ENCODE measurements around the gene STAT5A. TPM values are rescaled to one million over a fixed set of nuclear protein-coding genes. Genes with fewer than 3 reads are reported as not detected.

STAT5A gene
- total RNA-seq, 1 experiment from 2014 or later = 3.4 TPM

- Histone ChIP-seq H3K4me1 (replicated peaks; ENCODE audit: insufficient read depth) (no peaks in the 10 kb centered on the region), H3K36me3 (ENCODE audit: low read depth) (no peaks in the 10 kb centered on the region), H3K9me3 (ENCODE audit: insufficient read depth, low read depth) (no peaks in the 10 kb centered on the region), H3K79me2 (ENCODE audit: low read depth) (no peaks in the 10 kb centered on the region), H2AFZ (no peak overlapping the region), H3K27ac (no peak overlapping the region), H3K27me3 (ENCODE audit: insufficient read depth, low read depth) (peaks cover 19% of the 10 kb centered on the region), H3K4me2 (no peak overlapping the region), H3F3A (ENCODE audit: insufficient read depth, low read depth) (no peaks in the 10 kb centered on the region), H3K4me3 (no peak overlapping the region), H4K20me1 (ENCODE audit: insufficient read depth) (no peaks in the 10 kb centered on the region), H3K9me2 (ENCODE audit: insufficient read depth) (no peaks in the 10 kb centered on the region)
- no TSS peak for BruUV-seq (replicated peaks)
- intact Hi-C loops (cut with micrococcal nuclease; ENCODE audit: unreplicated experiment) = no loop called here
- TF ChIP-seq CTCF (conservative IDR thresholded peaks at IDR 0.05) = no peak
- no peak for TF ChIP-seq EZH2 (IDR thresholded peaks at IDR 0.05; ENCODE audit: low read depth)
- POLR2A ChIA-PET (ENCODE audit: unreplicated experiment) = no interaction called here
- CTCF ChIA-PET = no interaction called here
- DNase-seq = no peak
These were observed 4.9 kb upstream of the STAT5A start for GRCh38 chr17:42283241-42284023.

- H2AFZ ChIP-seq = no peak overlapping the region
- CTCF ChIA-PET = no interaction called here
- no peaks in the 10 kb centered on the region for H3F3A ChIP-seq (ENCODE audit: insufficient read depth, low read depth)
- H3K79me2 ChIP-seq (ENCODE audit: low read depth) = no peaks in the 10 kb centered on the region
- POLR2A ChIA-PET (ENCODE audit: unreplicated experiment) = no interaction called here
- H3K4me3 ChIP-seq = no peak overlapping the region
- H3K9me2 ChIP-seq (ENCODE audit: insufficient read depth) = no peaks in the 10 kb centered on the region
- no peaks in the 10 kb centered on the region for H3K9me3 ChIP-seq (ENCODE audit: insufficient read depth, low read depth)
- DNase-seq = no peak
- H4K20me1 ChIP-seq (ENCODE audit: insufficient read depth) = no peaks in the 10 kb centered on the region
- H3K4me2 ChIP-seq = no peak overlapping the region
- no TSS peak for BruUV-seq (replicated peaks)
- intact Hi-C loops (cut with micrococcal nuclease; ENCODE audit: unreplicated experiment) = no loop called here
- no peak overlapping the region for H3K27ac ChIP-seq
- H3K27me3 ChIP-seq (ENCODE audit: insufficient read depth, low read depth) = peaks cover 23% of the 10 kb centered on the region
- H3K4me1 ChIP-seq (replicated peaks; ENCODE audit: insufficient read depth) = no peaks in the 10 kb centered on the region
- TF ChIP-seq CTCF (conservative IDR thresholded peaks at IDR 0.05) (no peak), EZH2 (IDR thresholded peaks at IDR 0.05; ENCODE audit: low read depth) (no peak)
- no peaks in the 10 kb centered on the region for H3K36me3 ChIP-seq (ENCODE audit: low read depth)
These were observed 4.3 kb upstream of the STAT5A start for GRCh38 chr17:42284024-42284369.

- H3K27me3 ChIP-seq (ENCODE audit: insufficient read depth, low read depth) = peaks cover 26% of the 10 kb centered on the region
- intact Hi-C loops (cut with micrococcal nuclease; ENCODE audit: unreplicated experiment) = no loop called here
- no TSS peak for BruUV-seq (replicated peaks)
- H3K4me3 ChIP-seq = no peak overlapping the region
- H3K79me2 ChIP-seq (ENCODE audit: low read depth) = no peaks in the 10 kb centered on the region
- CTCF ChIA-PET = no interaction called here
- no peak overlapping the region for H2AFZ ChIP-seq
- no peak for DNase-seq
- H3K4me2 ChIP-seq = no peak overlapping the region
- no peaks in the 10 kb centered on the region for H3K9me2 ChIP-seq (ENCODE audit: insufficient read depth)
- no peaks in the 10 kb centered on the region for H3K9me3 ChIP-seq (ENCODE audit: insufficient read depth, low read depth)
- POLR2A ChIA-PET (ENCODE audit: unreplicated experiment) = no interaction called here
- H3K36me3 ChIP-seq (ENCODE audit: low read depth) = no peaks in the 10 kb centered on the region
- H4K20me1 ChIP-seq (ENCODE audit: insufficient read depth) = no peaks in the 10 kb centered on the region
- H3K27ac ChIP-seq = no peak overlapping the region
- no peaks in the 10 kb centered on the region for H3K4me1 ChIP-seq (replicated peaks; ENCODE audit: insufficient read depth)
- H3F3A ChIP-seq (ENCODE audit: insufficient read depth, low read depth) = no peaks in the 10 kb centered on the region
- TF ChIP-seq EZH2 (IDR thresholded peaks at IDR 0.05; ENCODE audit: low read depth) (no peak), CTCF (conservative IDR thresholded peaks at IDR 0.05) (no peak)
These were observed 3.7 kb upstream of the STAT5A start for GRCh38 chr17:42284566-42284965.

Data from PC-9 (cell line).